Esophagus squamous epithelium (tissue), 4 donors: ENCODE results near the gene XAF1.

Source experiments
- POLR2A ChIP-seq, 4 donors: fragments of 450-650 bp; IDR thresholded peaks; one replicate each; pipeline ENCODE4 v1.6.1; 2017; ENCODE audit warnings: antibody characterized with exemption in 4 of 4, mild to moderate bottlenecking in 4 of 4, moderate library complexity in 3 of 4
- TF ChIP-seq, protein P1 (sequence below), 6 experiments: fragments of 450-650 bp in 4 of 6; fragments of 200-600 bp in 2 of 6; sonication (generic) in 2 of 6; IDR thresholded peaks; one replicate each; pipeline ENCODE4 v1.5.1; 2016 to 2019; ENCODE audit warnings: antibody characterized with exemption in 6 of 6, mild to moderate bottlenecking in 4 of 6, moderate library complexity in 4 of 6

DNA sequence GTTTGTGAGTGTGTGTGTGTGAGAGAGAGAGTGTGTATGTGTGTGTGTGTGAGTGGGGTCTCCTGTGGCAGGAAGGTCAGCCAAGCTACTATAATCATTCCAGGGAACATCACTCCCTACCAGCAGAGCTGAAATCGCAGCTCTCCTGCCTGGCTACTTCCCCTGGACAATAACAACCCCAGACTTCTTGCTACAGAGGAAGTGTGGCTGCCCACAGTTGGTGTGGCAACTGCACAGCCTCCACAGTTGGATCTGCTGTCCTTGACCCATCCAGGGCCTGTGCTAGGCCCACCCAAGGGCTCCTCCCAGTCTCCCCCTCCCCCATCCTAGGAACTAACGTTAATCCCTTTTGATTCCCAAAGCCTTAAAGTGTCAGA, 44.2 kb upstream of the XAF1 start:
- TF ChIP-seq, protein P1, sequence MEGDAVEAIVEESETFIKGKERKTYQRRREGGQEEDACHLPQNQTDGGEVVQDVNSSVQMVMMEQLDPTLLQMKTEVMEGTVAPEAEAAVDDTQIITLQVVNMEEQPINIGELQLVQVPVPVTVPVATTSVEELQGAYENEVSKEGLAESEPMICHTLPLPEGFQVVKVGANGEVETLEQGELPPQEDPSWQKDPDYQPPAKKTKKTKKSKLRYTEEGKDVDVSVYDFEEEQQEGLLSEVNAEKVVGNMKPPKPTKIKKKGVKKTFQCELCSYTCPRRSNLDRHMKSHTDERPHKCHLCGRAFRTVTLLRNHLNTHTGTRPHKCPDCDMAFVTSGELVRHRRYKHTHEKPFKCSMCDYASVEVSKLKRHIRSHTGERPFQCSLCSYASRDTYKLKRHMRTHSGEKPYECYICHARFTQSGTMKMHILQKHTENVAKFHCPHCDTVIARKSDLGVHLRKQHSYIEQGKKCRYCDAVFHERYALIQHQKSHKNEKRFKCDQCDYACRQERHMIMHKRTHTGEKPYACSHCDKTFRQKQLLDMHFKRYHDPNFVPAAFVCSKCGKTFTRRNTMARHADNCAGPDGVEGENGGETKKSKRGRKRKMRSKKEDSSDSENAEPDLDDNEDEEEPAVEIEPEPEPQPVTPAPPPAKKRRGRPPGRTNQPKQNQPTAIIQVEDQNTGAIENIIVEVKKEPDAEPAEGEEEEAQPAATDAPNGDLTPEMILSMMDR (IDR thresholded peaks at IDR 0.05), result no peak
- no peak for TF ChIP-seq POLR2A (IDR thresholded peaks at IDR 0.05)
